Stimulated activated CD4-positive, alpha-beta T cell treated with anti-CD3 and anti-CD28 coated beads, Interleukin-15, amount 100 ng/mL, for 48 hours (primary cell): ENCODE data around the gene SH3BP2.

Source experiments
- DNase-seq, 2 donors: peaks; one replicate each; pipeline ENCODE4 v3.0.0-alpha.2; 2020; ENCODE audit warnings: low read depth in 2 of 2

SH3BP2 gene

DNA sequence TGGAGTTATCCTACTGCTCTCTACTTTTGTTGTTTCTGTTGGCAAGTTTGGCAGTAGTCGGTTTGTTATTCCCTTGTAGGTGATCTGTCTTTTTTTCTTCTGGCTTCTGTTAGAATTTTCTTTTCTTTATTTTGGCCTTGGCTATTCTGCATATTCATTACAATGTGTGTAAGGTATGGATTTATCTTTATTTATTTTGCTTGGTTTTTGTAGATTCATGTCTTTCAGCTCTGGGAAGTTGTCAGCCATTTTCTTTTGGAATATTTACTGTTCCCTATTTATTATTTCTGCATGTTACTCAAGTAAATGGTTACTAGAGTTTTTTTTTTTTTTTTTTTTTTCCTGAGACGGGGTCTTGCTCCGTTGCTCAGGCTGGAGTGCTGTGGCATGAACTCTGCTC, 63.4 kb downstream of the SH3BP2 start:
- no peak for DNase-seq

DNA sequence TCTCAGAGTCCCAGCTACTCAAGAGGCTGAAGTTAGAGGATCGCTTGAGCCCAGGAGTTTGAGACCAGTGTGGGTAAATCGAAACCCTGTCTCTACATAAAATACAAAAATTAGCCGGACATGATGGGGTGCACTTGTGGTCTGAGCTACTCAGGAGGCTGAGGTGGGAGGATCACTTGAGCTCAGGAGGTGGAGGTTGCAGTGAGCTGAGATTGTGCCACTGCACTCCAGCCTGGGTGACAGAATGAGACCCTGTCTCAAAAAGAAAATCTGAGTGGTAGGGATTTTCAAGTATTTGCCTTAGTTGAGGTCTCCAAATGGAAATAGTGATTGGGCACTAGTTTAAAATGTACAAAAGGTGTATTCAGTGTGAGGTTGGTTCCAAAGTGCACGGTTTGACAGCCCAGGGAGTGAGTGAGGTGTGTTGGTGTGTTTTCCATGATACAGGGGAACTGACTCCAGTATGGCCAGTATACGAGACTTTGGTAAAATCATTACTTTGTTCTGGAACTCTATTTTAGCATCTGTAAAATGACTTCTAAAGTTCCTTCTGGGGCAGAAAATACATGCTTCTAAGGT, 64.6 kb downstream of the SH3BP2 start:
- no peak for DNase-seq

DNA sequence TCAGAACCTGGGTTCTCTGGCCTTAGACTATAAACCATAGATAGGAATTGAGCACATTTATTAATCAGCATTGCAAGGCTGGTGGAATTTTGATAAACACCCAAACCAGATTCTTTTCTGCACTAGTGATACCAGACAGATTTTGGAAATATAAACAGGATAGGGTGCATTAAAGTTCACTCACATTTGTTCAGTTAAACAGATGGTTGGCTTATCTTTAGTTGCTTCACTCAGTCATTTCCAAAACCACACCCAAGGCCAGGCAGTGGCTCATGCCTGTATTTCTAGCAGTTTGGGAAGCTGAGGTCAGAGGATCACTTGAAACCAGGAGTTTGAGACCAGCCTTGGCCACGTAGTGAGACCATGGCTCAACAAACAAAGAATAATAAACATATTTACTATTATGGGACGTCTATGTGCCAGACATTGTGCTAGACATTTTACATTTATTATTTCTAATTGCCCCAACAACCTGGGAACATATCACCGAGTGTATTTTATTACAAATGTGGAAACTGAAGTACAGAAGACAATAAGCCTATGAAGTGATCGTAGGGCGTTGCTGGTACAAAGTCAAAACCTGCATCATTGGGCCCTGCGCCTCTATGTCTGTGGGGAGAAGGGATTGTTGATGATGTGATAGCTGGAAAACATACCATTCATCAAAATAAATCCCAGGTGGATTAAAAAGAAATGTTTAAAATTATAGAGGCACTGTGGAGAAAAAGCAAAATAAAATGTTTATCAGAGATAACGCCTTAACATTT, 65.7 kb downstream of the SH3BP2 start:
- no peak for DNase-seq

DNA sequence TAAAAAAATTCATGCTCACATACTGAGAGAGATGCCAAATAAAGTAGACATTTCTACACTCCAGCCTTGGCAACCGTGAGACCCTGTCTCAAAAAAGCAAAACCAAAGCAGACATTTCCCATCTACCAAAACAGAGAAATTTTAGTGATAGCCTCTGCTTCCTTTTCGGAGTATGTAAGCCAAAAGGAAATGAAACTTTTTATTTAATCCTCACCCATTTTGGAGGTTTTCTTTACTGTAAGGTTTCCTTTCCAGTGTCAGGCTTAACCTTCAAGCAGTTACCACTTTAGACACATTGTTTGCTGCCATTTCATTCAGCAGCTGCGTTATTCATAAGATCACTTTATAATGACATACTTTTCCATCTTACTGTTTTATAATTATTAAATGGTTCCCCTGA, 66.6 kb downstream of the SH3BP2 start:
- no peak for DNase-seq

GRCh38 chr4:2860391-2861348, 67.8 kb downstream of the SH3BP2 start:
- DNase-seq: no peak

DNA sequence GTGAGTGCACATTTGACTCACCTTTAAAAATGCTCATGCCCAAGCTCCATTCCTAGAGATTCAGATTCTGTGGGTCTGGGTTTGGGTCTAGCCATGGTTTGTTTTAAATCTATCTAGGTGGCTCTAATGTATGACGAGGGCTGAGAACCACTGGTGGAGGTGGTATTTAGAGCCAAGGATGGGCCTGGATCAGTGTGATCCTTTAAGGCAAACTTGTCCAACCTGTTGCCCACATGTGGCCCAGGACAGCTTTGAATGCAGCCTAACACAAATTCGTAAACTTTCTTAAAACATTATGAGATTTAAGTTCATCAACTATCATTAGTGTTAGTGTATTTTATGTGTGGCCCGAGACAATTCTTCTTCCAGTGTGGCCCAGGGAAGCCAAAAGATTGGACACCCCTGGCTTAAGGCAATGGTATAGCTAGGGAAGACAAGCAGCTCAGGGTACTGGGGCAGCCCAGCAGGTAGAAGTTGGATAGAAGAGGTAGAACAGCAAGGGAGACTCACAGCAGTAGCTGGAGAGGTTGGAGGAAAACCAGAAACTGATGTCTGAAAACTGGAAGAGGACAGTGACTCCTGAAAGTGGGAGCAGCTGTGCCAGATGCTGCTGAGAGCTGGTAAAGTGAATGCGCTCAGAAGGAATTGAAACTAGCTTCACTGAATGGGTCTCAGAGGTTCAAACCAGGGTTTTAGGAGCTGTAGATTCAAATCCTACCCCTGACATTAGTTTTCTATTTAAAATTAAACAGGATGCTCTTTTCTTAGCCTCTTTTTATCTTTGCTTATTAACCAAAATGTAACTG, 68.9 kb downstream of the SH3BP2 start:
- DNase-seq: no peak

- no peak for DNase-seq
These were observed 69.6 kb downstream of the SH3BP2 start for GRCh38 chr4:2862528-2862927.

GRCh38 chr4:2863649-2864048, 70.8 kb downstream of the SH3BP2 start:
- DNase-seq: no peak

DNA sequence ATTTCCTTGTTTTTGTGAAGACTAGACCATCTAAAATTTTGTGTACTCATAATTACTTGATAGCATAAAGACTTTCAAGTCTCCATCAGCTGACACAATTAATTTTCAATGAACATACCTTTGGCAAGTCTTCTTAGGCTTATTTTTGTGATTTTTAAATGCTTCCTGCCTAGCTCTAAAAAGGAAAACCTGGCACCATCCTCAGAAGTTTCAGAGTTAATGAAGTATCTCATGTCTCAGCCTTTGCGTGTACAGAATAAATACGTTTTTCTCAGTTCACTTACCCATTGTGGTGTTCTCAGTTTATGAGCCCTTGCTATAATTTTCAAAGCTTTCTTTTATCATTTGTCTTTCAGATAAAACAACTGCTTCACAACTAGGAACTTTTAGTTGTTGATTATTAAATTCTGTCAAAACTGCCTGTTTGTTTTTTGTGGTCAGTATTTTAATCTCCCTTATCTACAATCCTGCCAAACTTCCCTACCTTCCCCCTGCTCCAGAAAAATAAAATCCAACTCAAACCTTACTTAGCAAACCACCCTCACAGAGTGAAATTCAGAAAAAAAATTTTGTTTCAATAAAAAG, 72.4 kb downstream of the SH3BP2 start:
- DNase-seq: no peak

GRCh38 chr4:2866160-2866861, 73.4 kb downstream of the SH3BP2 start:
- no peak for DNase-seq

DNA sequence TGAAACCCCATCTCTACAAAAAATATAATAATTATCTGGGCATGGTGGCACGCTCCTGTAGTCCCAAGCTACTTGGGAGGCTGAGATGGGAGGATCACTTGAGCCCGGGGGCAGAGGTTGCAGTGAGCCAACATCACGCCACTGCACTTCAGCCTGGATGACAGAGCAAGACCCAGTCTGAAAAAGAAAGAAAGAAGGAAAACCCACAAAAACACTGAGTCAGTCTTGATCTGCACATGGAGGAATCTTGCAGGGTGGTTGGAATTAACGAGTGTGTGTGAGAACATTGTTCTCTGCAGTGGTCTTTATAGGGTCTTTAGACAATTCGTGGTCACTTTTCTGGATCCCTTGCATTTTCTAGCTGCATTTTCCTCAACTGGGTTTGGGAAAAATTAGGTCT, 74.0 kb downstream of the SH3BP2 start:
- DNase-seq: no peak

- no peak for DNase-seq
These were observed 75.0 kb downstream of the SH3BP2 start for GRCh38 chr4:2867758-2868491.

DNA sequence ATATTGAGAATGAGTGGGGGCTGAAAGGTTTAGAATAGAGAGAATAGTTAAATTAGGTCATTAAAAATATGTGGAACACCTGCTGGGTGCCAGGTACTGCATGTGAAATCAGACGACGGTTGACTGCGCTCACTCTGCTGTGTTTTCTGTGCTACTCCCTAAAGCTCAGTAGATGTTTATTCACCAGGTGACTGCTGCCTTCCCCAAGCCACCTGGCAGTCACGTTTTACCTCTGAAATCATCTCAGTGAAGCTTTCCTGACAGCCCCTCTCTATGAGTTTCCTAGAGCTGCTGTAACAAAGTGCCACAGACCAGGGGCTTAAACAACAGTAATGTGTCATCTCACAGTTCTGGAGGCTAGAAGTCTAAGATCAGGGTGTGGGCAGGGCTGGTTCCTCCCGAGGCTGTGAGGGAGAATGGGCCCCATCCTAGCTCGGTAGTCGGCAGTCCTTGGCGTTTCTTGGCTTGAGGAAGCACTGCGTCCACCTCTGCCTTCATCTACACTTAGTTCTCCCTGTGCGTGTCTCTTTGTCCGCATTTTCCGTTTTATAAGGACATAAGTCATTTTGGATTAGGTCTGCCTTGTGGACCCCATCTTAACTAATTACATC, 76.1 kb downstream of the SH3BP2 start:
- no peak for DNase-seq

GRCh38 chr4:2869659-2870058, 76.8 kb downstream of the SH3BP2 start:
- no peak for DNase-seq

DNA sequence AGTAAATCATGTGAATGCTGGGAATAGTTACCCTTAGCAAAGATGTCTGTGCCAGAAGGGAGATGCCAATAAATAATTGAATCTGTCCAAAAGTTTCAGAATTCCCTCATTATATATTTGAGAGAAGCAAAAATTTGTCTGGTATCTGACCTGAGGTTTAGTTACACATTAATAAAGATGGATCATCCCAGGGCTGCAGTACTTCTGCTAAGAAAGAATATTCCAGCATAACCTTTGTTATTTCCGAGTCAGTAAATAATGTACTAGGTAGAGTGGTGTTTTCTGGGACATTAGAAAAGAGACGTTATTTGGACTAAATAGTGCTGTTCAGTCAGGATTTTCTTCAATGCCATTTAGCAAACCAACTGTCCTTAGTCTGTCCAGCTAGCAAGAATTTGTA, 77.2 kb downstream of the SH3BP2 start:
- DNase-seq: no peak

DNA sequence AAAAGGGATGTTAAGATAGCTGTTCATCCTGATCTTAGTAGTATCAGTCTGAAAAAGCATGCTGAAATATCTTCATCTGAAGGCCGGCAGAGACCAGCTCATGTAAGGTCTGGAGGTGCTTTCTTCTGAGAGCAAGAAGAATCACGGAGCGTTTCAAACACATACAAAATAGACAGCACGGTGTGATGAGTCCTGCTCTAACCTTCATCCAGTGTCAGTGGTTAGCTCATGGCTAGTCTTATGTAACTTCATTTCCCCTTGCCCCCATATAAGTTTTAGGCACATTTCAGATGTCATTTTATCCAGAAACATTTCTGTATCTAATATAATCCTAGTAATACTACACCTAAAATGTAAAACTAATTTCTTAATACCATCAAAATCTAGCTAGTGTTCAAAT, 78.6 kb downstream of the SH3BP2 start:
- no peak for DNase-seq

DNA sequence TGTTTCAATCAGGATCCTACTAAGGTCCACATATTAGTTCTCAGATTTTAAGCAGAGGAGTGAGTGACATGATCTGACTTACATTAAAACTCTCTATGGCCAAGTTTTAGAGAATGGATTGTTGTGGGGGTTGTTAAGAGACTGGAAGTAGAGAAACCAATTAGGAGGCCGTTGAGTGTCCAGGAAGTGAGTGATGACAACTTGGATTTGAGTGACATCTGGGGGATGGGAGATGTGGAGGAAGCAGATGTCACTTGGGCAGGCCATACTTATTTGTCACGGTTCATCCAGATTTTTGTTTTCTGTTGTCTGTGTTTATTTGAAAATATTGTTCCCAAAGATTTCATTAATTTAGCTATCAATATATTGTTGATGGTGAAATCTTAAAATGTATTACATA, 79.0 kb downstream of the SH3BP2 start:
- DNase-seq: no peak

GRCh38 chr4:2873329-2873728, 80.4 kb downstream of the SH3BP2 start:
- DNase-seq: no peak

DNA sequence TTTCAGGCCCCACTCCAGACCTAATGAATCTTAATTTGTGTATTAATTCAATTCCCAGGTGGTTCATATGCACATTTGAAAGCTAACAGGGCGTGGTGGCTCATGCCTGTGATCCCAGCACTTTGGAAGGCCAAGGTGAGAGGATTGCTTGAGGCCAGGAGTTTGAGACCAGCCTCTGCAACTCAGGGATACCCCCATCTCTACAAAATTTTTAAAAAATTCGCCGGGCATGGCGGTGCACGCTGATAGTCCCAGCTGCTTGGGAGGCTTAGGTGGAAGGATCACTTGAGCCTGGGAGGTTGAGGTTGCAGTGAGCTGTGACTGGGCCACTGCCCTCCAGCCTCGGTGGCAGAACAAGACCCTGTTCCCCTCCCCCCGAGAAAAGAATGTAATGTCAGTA, 82.0 kb downstream of the SH3BP2 start:
- DNase-seq: no peak

DNA sequence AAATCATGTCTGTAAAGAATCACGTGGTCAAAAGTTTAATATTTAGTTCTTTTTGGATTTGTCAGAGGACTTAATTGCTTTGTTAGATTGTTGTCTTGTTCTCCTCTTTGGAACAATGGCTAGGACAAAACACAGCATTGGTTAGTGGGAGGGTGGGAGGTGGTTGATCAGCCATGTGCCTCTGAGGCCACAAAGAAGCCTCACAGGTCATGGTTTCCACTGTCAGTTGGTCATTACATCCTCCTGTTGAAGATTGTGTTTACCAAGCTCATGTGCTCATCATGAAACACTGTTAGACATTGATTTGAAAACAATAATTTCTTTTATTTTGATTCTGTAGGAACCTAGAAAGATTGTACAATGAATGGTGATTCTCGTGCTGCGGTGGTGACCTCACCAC, 82.7 kb downstream of the SH3BP2 start:
- DNase-seq: no peak
